ENCODE data around the gene KLF5. TPM values are rescaled to one million over a fixed set of nuclear protein-coding genes. Genes with fewer than 3 reads are reported as not detected.

KLF5 gene
- total RNA-seq, 1 experiment from 2014 or later = 59.2 TPM

GRCh38 chr13:73061876-73062275 lies 3.1 kb downstream of the KLF5 start:
- ATAC-seq (no peak), DNase-seq (ENCODE audit: low read depth, low spot score) (no peak)
- POLR2A ChIA-PET = no interaction called here
- H3K27me3 ChIP-seq (ENCODE audit: insufficient read depth, low read length) = no peaks in the 10 kb centered on the region
- H3K4me2 ChIP-seq (ENCODE audit: low read length) = no peak overlapping the region
- H3K9me2 ChIP-seq (ENCODE audit: insufficient read depth) = no peaks in the 10 kb centered on the region
- TF ChIP-seq SRF (IDR thresholded peaks at IDR 0.05; ENCODE audit: low read depth) (no peak), FOSL1 (IDR thresholded peaks at IDR 0.05; ENCODE audit: low read depth) (no peak), POLR2A (IDR thresholded peaks at IDR 0.05; ENCODE audit: borderline replicate concordance, extremely low read depth, insufficient read depth, insufficient read length) (no peak), SIN3A (IDR thresholded peaks at IDR 0.05; ENCODE audit: low read depth) (no peak), CTCF (IDR thresholded peaks at IDR 0.05 in 2 of 3, conservative IDR thresholded peaks at IDR 0.05 in 1 of 3; ENCODE audit: borderline replicate concordance in 1 of 3, insufficient read depth in 1 of 3, low read depth in 2 of 3, low read length in 2 of 3) (no peak), CBX3 (IDR thresholded peaks at IDR 0.05; ENCODE audit: low read depth) (no peak), TCF7L2 (IDR thresholded peaks at IDR 0.05; ENCODE audit: borderline replicate concordance, extremely low read depth, insufficient read depth, insufficient read length) (no peak), ZFX (IDR thresholded peaks at IDR 0.05) (no peak), RAD21 (IDR thresholded peaks at IDR 0.05; ENCODE audit: low read depth) (no peak), MAX (IDR thresholded peaks at IDR 0.05) (no peak), CEBPB (IDR thresholded peaks at IDR 0.05; ENCODE audit: low read depth) (no peak), SP1 (IDR thresholded peaks at IDR 0.05; ENCODE audit: low read depth) (no peak), EZH2 (IDR thresholded peaks at IDR 0.05) (no peak), ELF1 (IDR thresholded peaks at IDR 0.05; ENCODE audit: borderline replicate concordance, low read depth) (no peak), POLR2AphosphoS5 (IDR thresholded peaks at IDR 0.05; ENCODE audit: low read depth, low read length) (no peak), ZBTB33 (IDR thresholded peaks at IDR 0.05; ENCODE audit: extremely low read depth, insufficient replicate concordance, low read length) (no peak), EGR1 (IDR thresholded peaks at IDR 0.05; ENCODE audit: low read depth) (no peak), YY1 (IDR thresholded peaks at IDR 0.05; ENCODE audit: extremely low read depth, insufficient replicate concordance, low read depth, low read length) (no peak)
- TF ChIP-seq, protein P1, sequence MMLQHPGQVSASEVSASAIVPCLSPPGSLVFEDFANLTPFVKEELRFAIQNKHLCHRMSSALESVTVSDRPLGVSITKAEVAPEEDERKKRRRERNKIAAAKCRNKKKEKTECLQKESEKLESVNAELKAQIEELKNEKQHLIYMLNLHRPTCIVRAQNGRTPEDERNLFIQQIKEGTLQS (IDR thresholded peaks at IDR 0.05) = no peak
- TF ChIP-seq, protein P2, sequence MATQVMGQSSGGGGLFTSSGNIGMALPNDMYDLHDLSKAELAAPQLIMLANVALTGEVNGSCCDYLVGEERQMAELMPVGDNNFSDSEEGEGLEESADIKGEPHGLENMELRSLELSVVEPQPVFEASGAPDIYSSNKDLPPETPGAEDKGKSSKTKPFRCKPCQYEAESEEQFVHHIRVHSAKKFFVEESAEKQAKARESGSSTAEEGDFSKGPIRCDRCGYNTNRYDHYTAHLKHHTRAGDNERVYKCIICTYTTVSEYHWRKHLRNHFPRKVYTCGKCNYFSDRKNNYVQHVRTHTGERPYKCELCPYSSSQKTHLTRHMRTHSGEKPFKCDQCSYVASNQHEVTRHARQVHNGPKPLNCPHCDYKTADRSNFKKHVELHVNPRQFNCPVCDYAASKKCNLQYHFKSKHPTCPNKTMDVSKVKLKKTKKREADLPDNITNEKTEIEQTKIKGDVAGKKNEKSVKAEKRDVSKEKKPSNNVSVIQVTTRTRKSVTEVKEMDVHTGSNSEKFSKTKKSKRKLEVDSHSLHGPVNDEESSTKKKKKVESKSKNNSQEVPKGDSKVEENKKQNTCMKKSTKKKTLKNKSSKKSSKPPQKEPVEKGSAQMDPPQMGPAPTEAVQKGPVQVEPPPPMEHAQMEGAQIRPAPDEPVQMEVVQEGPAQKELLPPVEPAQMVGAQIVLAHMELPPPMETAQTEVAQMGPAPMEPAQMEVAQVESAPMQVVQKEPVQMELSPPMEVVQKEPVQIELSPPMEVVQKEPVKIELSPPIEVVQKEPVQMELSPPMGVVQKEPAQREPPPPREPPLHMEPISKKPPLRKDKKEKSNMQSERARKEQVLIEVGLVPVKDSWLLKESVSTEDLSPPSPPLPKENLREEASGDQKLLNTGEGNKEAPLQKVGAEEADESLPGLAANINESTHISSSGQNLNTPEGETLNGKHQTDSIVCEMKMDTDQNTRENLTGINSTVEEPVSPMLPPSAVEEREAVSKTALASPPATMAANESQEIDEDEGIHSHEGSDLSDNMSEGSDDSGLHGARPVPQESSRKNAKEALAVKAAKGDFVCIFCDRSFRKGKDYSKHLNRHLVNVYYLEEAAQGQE (IDR thresholded peaks at IDR 0.05; ENCODE audit: low read depth) = no peak
- no peak overlapping the region for H3K4me3 ChIP-seq (replicated peaks in 1 of 2; ENCODE audit: low read depth in 1 of 2, low read length in 2 of 2)
- peaks cover 20 to 34% of the 10 kb centered on the region in 2 experiments for H3K36me3 ChIP-seq (ENCODE audit: control insufficient read depth in 1 of 2, insufficient read depth in 2 of 2, low read length in 2 of 2)
- H3K9me3 ChIP-seq (ENCODE audit: control insufficient read depth in 1 of 2, insufficient read depth in 1 of 2, low read depth in 1 of 2, low read length in 2 of 2) = no peaks in the 10 kb centered on the region
- RAD21 ChIA-PET (ENCODE audit: low non-redundant PET in 1 of 2, low total read pairs in 2 of 2, uncharacterized antibody in 2 of 2, unreplicated experiment in 2 of 2) = no interaction called here
- H2AFZ ChIP-seq (ENCODE audit: low read depth, low read length, poor library complexity, severe bottlenecking) = no peak overlapping the region
- CTCF ChIA-PET = no interaction called here
- no TSS peak for BruUV-seq (replicated peaks)
- H3K4me1 ChIP-seq (ENCODE audit: control insufficient read depth in 1 of 2, insufficient read depth in 2 of 2, low read length in 2 of 2) = peaks cover 34 to 48% of the 10 kb centered on the region in 2 experiments
- intact Hi-C loops (cut with micrococcal nuclease) = loop anchor here (10.0 kb wide), 1 partner anchor 483 kb away; no protein-coding TSS in a partner anchor
- peaks cover 78% of the 10 kb centered on the region for H3K79me2 ChIP-seq (ENCODE audit: insufficient read depth, low read length)
- no peak overlapping the region for H3K9ac ChIP-seq (ENCODE audit: low read length)
- peaks cover 4% of the 10 kb centered on the region; the same call in 1 of the 2 replicates for H4K20me1 ChIP-seq (ENCODE audit: insufficient read depth)
- H3K27ac ChIP-seq (ENCODE audit: low read depth, low read length) = peak overlapping the region; percentile 83

Data from HCT116 (cell line).